ENCODE measurements around the gene RFX4.
A peak's percentile ranks its signal among the peaks of the same experiment; 100 is the strongest.

The RFX4 gene

DNA sequence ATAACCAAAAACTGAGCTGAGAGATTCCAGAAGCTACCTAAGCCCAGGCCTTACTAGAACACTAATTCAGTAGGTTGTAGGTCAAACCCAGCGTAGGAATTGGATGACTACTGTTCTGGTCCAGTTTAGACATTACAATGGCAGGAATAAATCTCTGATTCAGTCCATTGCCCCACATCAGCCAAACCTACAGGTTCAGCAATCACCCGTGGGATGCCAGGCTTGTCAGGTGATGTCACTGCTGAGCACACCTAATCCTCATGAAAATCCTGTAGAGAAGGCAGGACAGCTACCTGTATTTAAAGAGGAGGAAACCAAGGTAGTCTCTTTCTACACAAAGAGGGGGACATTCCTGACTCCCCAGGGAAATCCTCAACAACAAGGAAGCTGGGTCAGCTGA is 63.7 kb downstream of the RFX4 start:
- no peak for DNase-seq

- no peak for DNase-seq
These were observed 65.2 kb downstream of the RFX4 start for GRCh38 chr12:106647793-106648514.

GRCh38 chr12:106648736-106649135 is 65.9 kb downstream of the RFX4 start:
- no peak for DNase-seq

GRCh38 chr12:106651552-106651951 is 68.7 kb downstream of the RFX4 start:
- no peak for DNase-seq

GRCh38 chr12:106652510-106653015 is 69.8 kb downstream of the RFX4 start:
- DNase-seq, result no peak

DNA sequence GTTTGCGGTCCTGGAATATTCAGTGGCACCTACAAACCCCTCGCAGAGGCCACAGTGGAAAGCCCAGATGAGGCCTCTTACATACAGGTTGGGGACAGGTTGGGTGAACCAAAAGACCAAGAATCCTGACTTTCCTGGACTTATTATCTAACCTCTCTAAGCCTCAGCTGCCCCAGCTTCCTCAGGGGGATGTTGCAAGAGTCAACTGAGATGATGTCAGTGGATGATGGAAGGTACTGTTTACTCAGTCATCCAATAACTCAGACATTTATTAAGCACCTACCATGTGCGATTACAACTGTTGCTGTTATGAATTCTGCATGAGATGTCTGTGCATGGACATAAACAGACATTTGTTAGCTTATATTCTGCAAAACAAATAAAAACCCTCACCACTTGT is 72.8 kb downstream of the RFX4 start:
- no peak for DNase-seq

DNA sequence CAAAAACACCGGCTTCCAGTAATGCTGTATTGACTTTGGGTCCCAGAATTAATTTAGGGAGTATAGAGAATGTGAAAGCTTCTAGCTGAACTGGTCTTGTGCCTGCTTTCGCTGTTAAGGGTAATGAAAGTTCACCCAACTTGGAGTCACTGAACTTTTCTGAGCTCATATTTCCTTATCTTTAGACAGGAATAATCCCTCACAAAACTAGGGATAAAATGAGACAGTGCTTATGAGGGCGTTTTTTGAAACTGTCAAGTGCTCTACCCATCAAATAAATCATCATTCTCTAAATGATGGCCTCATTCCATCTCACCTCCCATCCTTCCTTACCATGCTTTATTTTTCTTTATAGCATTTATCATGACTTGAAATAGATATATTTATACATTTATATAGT is 74.7 kb downstream of the RFX4 start:
- DNase-seq, result no peak

DNA sequence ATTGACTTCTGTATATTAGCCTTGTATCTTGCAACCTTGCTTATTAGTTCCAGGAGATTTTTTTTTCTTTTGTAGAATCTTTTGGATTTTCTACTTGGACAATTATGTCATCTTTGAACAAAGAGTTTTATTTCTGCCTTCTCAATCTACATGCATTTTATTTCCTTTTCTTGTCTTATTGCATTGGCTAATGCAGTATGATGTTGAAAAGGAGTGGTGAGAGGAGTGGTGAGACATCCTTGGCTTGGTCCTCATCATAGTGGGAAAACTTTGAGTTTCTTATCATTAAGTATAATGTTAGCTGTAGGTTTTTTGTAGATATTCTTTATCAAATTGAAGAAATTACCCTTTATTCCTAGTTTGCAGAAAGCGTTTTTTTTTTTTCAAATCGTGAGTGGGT is 80.6 kb downstream of the RFX4 start:
- DNase-seq, result no peak

DNA sequence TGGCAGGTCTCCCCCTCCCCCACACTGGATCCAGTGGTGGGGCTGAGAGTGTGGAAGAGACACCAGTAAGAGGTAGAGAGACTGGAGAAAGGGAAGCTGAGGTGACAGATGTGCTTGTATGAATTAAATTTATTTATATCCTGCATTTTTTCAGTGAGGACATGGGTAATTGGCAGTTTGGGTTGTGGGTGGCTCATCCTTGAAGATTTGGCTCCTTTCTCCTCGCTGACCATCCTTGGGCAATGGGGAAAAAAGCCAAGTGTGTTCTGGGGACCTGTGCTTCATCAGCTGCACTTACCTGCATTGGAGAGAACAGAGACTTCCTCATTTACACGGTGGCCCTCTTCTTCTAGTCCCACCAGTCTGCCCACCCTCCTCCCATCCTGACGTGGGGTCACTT is 86.4 kb downstream of the RFX4 start:
- DNase-seq, result no peak

DNA sequence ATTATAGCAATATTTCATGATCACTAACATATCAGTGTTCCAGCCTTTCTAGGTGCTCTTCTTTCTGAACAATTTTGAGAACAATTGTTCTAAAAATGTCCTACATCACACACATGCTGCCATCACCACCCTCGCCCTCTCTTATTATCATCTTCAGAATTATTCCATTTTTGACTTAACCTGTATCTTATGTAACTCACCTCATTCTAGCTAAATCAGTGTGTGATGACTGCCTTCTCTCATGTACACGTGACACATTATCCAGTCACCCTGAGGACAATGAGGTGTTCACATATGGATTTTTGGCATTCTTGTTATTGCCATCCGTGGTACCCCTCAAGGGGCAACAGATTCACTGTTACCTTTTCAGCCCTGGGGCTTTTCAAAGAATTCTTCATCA is 87.3 kb downstream of the RFX4 start:
- no peak for DNase-seq

- no peak for DNase-seq
These were observed 89.0 kb downstream of the RFX4 start for GRCh38 chr12:106671840-106672239.

DNA sequence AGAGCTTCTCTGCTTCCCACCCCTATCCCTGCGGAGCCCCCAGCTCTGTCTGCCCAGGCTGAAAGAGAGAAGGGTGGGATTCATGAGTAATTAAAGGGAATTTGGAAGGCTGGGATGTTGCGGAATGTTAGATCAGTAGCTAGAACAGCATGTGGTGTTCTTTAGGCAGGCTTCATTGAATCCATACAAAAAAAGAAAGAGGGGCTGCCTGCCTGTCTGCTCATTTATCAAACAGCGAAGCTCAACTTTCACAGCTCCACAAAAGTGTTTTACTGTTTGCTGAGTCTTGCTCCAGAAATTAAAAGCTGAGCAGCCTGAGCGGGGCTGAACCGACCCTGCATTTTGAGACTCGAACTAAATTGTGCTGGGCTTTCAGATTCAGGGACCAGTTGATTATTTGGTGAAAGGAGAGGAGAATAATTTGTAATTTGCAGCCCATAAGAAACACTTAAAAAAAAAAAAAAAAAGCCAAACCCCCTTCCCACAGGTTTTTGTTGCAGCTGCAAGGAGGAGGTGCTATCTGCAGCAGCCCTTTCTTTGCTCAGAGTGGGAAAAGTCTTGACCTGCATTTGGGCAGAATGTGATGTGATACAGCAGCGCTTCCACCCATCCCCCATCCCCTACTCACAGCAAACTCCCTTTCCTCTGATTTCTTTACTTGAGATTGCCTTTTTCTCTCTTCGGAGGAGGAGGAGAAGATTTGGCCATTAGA is 89.7 kb downstream of the RFX4 start:
- peak; percentile 34 for DNase-seq

- peak; percentile 20 for DNase-seq
These were observed 90.3 kb downstream of the RFX4 start for GRCh38 chr12:106673141-106673540.

- no peak for DNase-seq
These were observed 93.0 kb downstream of the RFX4 start for GRCh38 chr12:106675651-106676435.

DNA sequence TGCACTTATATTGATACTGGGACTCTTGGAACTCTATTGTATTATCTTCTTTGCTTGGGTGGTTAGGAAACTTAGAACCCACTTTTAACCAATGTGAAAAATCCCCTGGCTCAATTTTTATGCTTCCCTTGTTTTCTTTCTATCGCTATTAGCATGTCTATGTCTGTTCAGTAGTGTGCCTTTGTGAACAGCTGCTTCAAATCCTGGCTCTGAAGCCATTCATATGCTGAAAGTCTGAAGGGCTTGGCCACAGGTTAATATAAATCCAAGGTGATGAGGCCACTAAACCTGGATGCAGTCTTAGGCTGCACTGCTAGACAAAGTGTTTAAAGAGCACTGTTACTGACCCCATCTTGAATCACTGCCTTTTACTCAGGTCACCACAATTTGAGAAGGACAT is 96.8 kb downstream of the RFX4 start:
- DNase-seq, result no peak

- DNase-seq, result no peak
These were observed 97.5 kb downstream of the RFX4 start for GRCh38 chr12:106680280-106680679.

- DNase-seq, result no peak
These were observed 98.4 kb downstream of the RFX4 start for GRCh38 chr12:106681210-106681609.

GRCh38 chr12:106682594-106683234 is 99.9 kb downstream of the RFX4 start:
- DNase-seq, result no peak

DNA sequence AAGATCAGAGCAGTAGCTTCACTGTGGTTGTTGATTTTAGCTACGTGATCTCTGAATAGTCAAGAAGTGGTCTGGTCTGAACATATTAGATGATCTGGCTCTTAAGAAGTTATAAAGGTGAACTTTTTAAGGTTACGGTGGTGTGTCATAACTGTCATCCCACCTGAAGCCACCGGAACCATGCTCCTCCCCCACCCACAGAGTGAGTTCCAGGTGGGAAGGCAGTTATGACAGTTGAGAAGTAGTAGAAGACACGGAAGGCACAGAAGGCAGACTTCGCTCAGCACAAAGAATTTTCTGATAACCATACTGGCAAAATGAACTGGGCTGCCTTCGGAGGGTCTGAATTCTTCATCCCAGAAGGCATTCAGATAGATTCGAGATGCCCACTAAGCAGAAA is 101.7 kb downstream of the RFX4 start:
- DNase-seq, result no peak

- DNase-seq, result no peak
These were observed 102.6 kb downstream of the RFX4 start for GRCh38 chr12:106685381-106685780.

DNA sequence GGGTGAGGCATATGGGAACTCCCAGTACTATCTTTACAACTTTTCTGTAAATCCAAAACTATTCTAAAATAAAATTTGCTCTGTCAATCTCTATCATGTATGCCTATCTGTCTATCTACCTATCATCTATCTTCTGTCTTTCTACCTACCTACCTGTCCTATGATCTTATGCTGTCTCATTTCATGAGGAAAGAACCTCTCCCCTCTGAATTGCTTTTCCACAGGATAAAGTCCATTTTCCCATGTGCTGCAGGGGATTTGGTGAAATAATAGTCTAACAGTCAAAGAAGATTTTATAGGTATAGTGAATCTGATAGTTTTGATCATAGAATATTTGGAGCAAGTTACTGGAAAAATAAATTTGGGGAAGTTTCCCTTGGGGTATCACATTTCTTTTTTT is 104.9 kb downstream of the RFX4 start:
- DNase-seq, result no peak

DNA sequence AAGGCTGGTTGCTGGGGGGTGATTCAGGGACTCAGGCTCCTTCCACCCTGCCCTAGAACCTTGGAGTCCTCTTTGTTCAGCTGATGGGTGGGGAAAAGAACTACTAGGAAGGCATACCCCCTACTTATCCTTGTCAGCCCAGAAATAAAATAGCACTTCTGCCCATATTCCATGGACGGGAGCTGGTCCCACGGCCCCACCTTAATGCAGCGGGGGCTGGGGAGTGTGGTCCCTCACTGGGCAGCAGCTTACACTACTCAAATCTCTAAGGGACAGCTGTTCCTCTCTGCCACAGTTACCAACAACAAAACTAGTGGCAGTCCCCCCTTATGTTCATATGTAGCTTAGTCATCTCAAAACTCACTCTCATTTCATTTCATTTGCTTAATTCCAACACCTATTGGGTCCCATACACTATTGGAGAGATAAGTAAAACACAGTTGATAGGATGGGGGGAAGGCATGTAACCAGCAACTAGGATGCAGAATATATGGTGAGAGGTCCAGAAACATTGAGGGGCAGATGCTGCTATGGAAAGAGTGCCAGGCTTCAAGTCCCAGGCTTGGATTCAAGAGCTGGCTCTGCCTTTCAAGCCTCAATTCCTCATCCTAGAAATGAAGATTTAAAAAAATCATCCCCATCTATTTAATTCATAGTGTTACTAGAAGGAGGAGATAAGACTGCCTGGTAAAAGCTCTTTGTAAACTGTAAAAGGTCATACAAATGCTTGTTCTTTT is 107.9 kb downstream of the RFX4 start:
- DNase-seq, result no peak

Data from right kidney (tissue), 1 donor.